ENCODE results near the gene KCNIP1.
A peak's percentile ranks its signal among the peaks of the same experiment; 100 is the strongest.
"Not testable (repeated sequence)": the region's sequence is repeated elsewhere in the genome, so short reads cannot be mapped to it uniquely, and the experiment has no call there.

KCNIP1 gene

GRCh38 chr5:170528976-170529375 lies 25.2 kb downstream of the KCNIP1 start:
- no peak for DNase-seq
- in situ Hi-C loops (cut with MboI; ENCODE audit: low pct_unique_long_range_greater_than_20kb, low sequenced_read_pairs) = no loop called here

- in situ Hi-C loops (cut with MboI; ENCODE audit: low pct_unique_long_range_greater_than_20kb, low sequenced_read_pairs) = no loop called here
- no peak for DNase-seq
These were observed 29.1 kb downstream of the KCNIP1 start for GRCh38 chr5:170532935-170533334.

- in situ Hi-C loops (cut with MboI; ENCODE audit: low pct_unique_long_range_greater_than_20kb, low sequenced_read_pairs) = no loop called here
These were observed 29.6 kb downstream of the KCNIP1 start for GRCh38 chr5:170533383-170533782.

DNA sequence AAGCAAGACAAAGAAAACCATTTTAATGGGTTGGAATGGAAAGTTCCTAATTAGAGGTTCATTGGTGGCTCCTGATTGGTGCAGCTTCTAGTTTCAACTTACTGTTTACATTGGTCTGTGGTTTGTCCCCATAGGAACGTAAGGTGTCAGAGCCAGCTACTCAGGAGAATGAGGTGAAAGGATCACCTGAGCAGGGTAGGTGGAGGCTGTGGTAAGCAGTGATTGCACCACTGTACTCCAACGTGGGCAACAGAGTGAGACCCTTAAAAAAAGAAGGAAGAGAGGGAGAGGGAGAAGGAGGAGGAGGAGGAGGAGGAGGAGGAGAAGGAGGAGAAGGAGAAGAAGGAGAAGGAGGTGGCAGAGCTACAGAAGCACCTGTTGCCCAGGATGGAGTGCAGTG lies 30.4 kb downstream of the KCNIP1 start:
- DNase-seq = no peak
- in situ Hi-C loops (cut with MboI; ENCODE audit: low pct_unique_long_range_greater_than_20kb, low sequenced_read_pairs) = no loop called here

More at GRCh38 chr5:170533383-170533782, 29.6 kb downstream of the KCNIP1 start:
- no peak for DNase-seq

DNA sequence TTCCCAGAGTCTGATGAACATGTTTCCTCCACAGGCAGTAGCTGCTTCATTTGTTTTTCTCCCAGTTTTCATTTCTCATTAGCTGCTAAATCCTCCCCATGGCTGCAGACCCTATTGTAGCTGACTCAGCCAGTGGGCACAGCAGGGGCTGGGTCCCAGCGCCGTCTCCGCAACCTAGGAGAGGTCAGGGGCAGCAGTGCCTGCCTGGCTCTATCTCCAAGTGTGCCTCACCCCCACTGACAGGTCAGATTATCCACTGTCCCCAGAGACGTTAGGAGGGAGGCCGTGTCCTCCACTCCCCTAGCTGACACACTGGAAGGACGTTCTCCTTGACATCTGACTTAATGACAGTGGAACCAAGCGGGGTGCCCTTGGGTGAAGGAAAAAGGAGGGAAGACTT lies 31.1 kb downstream of the KCNIP1 start:
- DNase-seq = no peak
- in situ Hi-C loops (cut with MboI; ENCODE audit: low pct_unique_long_range_greater_than_20kb, low sequenced_read_pairs) = no loop called here

DNA sequence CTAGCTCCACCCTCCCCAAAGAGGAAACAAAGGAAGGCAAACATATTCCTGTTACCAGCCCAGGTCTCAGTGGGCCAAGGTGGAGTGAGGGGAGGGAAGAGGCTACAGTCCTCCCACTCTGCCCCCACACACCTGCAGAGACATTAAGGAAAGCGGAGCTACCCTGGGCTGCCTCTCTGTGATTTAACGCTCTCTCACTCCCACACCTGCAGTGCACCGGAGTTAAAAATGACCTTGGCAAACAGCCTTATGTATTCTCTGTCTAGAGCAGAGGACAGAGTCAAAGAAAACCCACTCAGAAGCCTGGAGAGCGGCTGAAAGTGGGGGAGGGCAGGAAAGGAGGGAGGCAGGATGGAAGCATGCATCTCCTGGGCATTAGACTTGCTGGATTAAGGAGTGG lies 32.7 kb downstream of the KCNIP1 start:
- in situ Hi-C loops (cut with MboI; ENCODE audit: low pct_unique_long_range_greater_than_20kb, low sequenced_read_pairs) = no loop called here
- DNase-seq = no peak

- in situ Hi-C loops (cut with MboI; ENCODE audit: low pct_unique_long_range_greater_than_20kb, low sequenced_read_pairs) = no loop called here
These were observed 33.8 kb downstream of the KCNIP1 start for GRCh38 chr5:170537451-170538095.

GRCh38 chr5:170538096-170538465 lies 34.3 kb downstream of the KCNIP1 start:
- in situ Hi-C loops (cut with MboI; ENCODE audit: low pct_unique_long_range_greater_than_20kb, low sequenced_read_pairs) = no loop called here
- DNase-seq = no peak

More at GRCh38 chr5:170537451-170538095, 33.8 kb downstream of the KCNIP1 start:
- no peak for DNase-seq

GRCh38 chr5:170538696-170539586 lies 35.1 kb downstream of the KCNIP1 start:
- in situ Hi-C loops (cut with MboI; ENCODE audit: low pct_unique_long_range_greater_than_20kb, low sequenced_read_pairs) = no loop called here
- no peak for DNase-seq

DNA sequence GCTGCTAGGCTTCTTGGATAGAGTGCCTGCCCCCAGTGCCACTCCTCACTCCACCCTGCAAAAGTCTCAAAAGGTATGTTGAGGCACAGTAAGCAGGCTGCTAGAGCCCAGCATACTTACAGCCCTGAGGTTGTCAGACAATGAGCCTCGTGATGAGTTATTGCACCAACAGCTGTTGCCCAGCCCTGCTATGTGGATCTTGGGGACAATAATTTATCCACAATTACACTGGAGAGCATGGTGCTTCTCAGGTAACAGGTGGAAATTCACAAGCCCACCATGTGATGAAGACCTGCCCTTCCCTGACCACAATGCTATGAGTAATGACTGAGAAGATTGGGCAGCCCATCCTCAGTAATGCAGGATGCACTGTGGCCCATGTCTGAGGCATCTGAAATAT lies 36.5 kb downstream of the KCNIP1 start:
- in situ Hi-C loops (cut with MboI; ENCODE audit: low pct_unique_long_range_greater_than_20kb, low sequenced_read_pairs) = no loop called here
- DNase-seq = no peak

DNA sequence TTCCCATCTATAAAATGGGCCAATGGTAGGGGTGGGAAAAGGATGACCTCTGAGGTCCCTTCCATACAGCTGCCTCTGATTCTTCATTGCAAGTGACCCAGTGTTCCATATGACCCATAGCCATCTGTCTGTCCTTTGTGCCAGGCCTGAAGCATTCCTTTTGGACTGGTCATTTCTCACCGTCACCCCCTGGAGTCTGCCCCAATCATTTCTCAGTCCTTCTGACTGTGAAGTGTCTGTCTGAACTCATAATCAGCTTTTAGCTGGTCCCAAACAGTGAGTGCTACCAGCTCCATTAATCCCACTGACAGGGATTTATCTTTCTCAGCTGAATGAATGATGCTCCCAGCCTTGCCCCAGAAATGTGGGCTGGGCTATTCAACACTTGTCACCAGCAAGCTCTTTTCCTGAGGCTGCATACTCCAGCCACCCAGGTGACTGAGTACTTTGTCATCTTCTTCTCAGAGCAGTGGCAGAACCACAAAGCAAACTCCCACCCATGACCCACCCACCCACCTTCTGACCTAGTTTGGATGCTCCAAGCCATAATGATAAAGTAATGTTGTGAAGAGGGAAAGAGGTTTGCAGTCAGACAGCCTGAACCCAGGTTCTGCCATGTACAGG lies 37.4 kb downstream of the KCNIP1 start:
- no peak for DNase-seq

DNA sequence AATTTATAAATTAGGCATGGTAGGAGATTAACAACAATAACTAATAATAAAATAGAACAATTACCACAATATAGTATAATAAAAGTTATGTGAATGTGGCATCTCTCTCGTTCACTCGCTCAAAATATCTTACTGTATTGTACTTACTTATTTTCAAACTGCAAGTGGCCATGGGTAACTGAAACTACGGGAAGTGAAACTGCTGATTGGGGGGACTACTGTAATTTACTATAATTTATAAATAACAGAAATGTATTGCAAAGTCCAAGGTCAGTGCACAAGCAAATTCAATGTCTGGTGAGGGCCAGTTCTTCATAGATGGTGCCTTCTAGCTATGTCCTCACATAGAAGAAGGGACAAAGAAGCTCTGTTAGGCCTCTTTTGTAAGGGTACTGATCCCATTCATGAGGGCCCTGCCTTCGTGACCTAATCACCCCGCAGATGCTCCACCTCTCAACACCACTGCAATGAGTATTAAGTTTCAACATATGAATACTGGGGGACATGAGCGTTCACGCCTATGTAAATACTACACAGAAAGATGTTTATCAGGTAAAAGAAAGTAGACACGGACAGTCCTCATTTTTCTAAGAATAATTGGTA lies 39.0 kb downstream of the KCNIP1 start:
- DNase-seq = no peak
- in situ Hi-C loops (cut with MboI; ENCODE audit: low pct_unique_long_range_greater_than_20kb, low sequenced_read_pairs) = no loop called here

More for the DNA sequence above, 37.4 kb downstream of the KCNIP1 start:
- in situ Hi-C loops (cut with MboI; ENCODE audit: low pct_unique_long_range_greater_than_20kb, low sequenced_read_pairs) = no loop called here

DNA sequence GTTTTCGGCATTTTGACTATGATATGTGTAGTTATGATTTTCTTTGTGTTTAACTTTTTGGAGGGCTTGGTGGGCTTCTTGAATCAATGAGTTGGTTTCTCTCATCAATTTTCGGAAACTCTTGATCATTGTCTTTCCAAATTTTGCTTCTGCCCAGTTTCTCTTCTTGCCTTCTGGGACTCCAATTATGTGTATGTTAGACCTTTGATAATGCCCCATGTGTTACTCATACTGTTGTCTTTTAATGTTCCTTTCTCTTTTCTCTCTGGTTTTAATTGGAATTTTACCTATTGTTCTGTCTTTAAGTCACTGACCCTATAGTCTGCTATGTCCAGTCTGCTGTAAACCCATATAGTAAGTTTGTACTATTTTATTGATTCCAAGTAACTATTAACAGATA lies 41.5 kb downstream of the KCNIP1 start:
- no peak for DNase-seq
- in situ Hi-C loops (cut with MboI; ENCODE audit: low pct_unique_long_range_greater_than_20kb, low sequenced_read_pairs) = no loop called here

DNA sequence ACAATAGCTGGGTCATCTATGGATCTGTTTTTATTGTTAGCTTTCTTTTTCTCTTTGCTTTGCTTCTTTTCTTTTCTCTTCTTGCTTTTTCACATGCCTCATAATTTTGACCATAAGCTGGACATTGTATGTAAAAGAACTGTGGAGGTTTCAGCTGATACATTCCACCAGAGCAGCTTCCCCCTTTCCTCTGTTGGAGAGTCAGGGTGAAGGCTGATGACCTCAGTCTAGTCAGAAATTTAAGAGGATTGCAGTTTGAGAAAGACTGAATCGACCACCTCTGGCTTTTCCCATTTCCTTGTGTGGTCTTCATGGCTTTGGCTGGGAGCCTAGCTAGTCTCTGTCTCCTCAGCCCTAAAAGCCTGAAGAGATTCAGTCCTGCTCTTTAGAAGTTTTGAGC lies 42.0 kb downstream of the KCNIP1 start:
- in situ Hi-C loops (cut with MboI; ENCODE audit: low pct_unique_long_range_greater_than_20kb, low sequenced_read_pairs) = no loop called here
- DNase-seq = no peak

DNA sequence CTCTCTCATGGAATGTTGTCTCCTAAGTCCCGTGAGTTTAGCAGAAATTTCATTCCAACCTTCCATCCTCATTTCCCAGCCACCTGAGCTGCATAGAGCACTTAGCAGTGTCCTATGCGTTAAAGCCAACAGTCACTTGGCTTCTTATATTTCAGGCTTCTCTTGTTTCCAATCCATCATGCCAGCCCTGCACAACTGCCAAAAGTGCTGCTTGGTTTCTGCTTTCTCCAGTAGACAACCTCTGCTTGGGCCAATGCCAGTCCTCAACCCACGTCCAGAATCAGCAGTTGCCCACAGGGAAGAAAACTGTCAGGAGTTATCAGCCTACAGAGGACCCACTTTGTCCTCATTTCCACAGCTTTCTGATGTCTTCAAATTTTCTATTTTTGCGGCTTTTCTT lies 42.5 kb downstream of the KCNIP1 start:
- no peak for DNase-seq
- in situ Hi-C loops (cut with MboI; ENCODE audit: low pct_unique_long_range_greater_than_20kb, low sequenced_read_pairs) = no loop called here

GRCh38 chr5:170550382-170550781 lies 46.6 kb downstream of the KCNIP1 start:
- in situ Hi-C loops (cut with MboI; ENCODE audit: low pct_unique_long_range_greater_than_20kb, low sequenced_read_pairs); DNase-seq: not testable (repeated sequence)

DNA sequence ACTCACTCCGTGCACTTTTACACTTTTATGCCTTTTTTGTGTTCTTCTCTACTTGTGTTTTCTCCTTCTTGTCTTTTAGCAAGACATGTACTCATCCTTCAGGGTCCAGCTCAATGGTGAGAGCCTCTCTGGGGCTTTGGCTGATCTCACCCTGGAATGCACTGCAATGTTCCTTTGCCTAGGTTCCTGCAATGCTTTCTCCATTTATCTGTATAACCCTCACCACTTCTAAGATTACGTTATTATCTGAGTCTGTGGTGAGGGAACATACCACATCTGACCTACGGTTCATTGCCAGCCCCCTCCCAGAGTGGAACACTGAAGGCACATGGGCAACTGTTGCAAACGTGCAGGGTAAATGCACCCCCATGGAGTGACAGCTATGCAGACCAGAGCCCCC lies 47.3 kb downstream of the KCNIP1 start:
- DNase-seq = no peak
- in situ Hi-C loops (cut with MboI; ENCODE audit: low pct_unique_long_range_greater_than_20kb, low sequenced_read_pairs) = no loop called here

- in situ Hi-C loops (cut with MboI; ENCODE audit: low pct_unique_long_range_greater_than_20kb, low sequenced_read_pairs) = no loop called here
These were observed 47.8 kb downstream of the KCNIP1 start for GRCh38 chr5:170551622-170552021.

GRCh38 chr5:170552621-170553115 lies 48.8 kb downstream of the KCNIP1 start:
- in situ Hi-C loops (cut with MboI; ENCODE audit: low pct_unique_long_range_greater_than_20kb, low sequenced_read_pairs) = no loop called here
- DNase-seq = peak; percentile 80

More at GRCh38 chr5:170551622-170552021, 47.8 kb downstream of the KCNIP1 start:
- DNase-seq = no peak

DNA sequence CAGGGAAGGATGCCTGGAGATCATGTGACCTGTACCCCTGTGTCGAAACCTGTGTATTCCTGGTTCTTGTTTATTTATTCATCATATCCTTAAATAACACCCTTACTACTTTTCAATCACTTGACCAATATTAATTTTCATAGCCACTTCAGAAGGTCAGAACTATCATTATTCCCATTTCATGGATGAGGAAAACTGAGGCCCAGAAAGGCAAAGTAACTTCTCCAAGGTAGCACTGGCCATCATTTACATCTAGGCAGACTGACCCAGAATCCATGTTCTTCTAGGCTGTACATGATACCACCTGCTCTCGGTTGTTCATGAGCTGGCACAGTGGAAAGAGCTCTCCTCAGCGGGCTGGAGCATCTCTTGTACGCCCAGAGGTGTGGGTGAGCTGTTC lies 49.4 kb downstream of the KCNIP1 start:
- no peak for DNase-seq
- in situ Hi-C loops (cut with MboI; ENCODE audit: low pct_unique_long_range_greater_than_20kb, low sequenced_read_pairs) = no loop called here
